DOHH2 (cell line): ENCODE measurements around the gene GRIA1.

Experiments
- H3F3A ChIP-seq: fragments of 200-600 bp; sonication (generic), shearing (Covaris generic); 2 replicates; pipeline ENCODE4 v1.6.0; 2016; ENCODE audit warnings: antibody characterized with exemption, mild to moderate bottlenecking; ENCODE audit not compliant: control insufficient read depth, insufficient read depth
- H3K27ac ChIP-seq: fragments of 200-600 bp; sonication (generic); 2 replicates; pipeline ENCODE4 v1.5.1; 2014; ENCODE audit warnings: low read depth, mild to moderate bottlenecking, low read length, moderate library complexity
- H3K27me3 ChIP-seq: fragments of 200-600 bp; sonication (generic); 2 replicates; pipeline ENCODE4 v1.6.1; 2014; ENCODE audit warnings: mild to moderate bottlenecking, low read length, mixed read lengths; ENCODE audit not compliant: control insufficient read depth
- H3K36me3 ChIP-seq: fragments of 200-600 bp; sonication (generic); 2 replicates; pipeline ENCODE4 v1.6.1; 2014; ENCODE audit warnings: mild to moderate bottlenecking, low read length, moderate library complexity, mixed read lengths; ENCODE audit not compliant: control insufficient read depth
- H3K4me1 ChIP-seq: fragments of 200-600 bp; sonication (generic); 2 replicates; pipeline ENCODE4 v1.6.1; 2014; ENCODE audit warnings: mild to moderate bottlenecking, low read length, mixed read lengths; ENCODE audit not compliant: control insufficient read depth
- H3K4me2 ChIP-seq: fragments of 200-600 bp; sonication (generic); 2 replicates; pipeline ENCODE4 v1.6.0; 2014; ENCODE audit warnings: mild to moderate bottlenecking, low read length, moderate library complexity
- H3K4me3 ChIP-seq: fragments of 200-600 bp; sonication (generic); 2 replicates; pipeline ENCODE4 v1.5.1; 2014; ENCODE audit warnings: mild to moderate bottlenecking, low read length, mixed read lengths
- H3K79me2 ChIP-seq: fragments of 200-600 bp; sonication (generic); 2 replicates; pipeline ENCODE4 v1.6.1; 2014; ENCODE audit warnings: mild to moderate bottlenecking, low read length, mixed read lengths; ENCODE audit not compliant: control insufficient read depth
- H3K9me2 ChIP-seq: fragments of 200-600 bp; sonication (generic); replicated peaks from 2 replicates; pipeline ENCODE4 v1.6.1; 2014; ENCODE audit warnings: mild to moderate bottlenecking, low read length, mixed read lengths; ENCODE audit not compliant: control insufficient read depth
- H3K9me3 ChIP-seq: fragments of 200-600 bp; sonication (generic); 2 replicates; pipeline ENCODE4 v1.6.1; 2014; ENCODE audit warnings: antibody characterized with exemption, low read length, mixed read lengths; ENCODE audit not compliant: control insufficient read depth, insufficient read depth
- H4K20me1 ChIP-seq: fragments of 200-600 bp; sonication (generic); 2 replicates; pipeline ENCODE4 v1.6.0; 2014; ENCODE audit warnings: low read depth, mild to moderate bottlenecking, antibody characterized with exemption, low read length, moderate library complexity; ENCODE audit not compliant: control insufficient read depth, insufficient read depth
- EZH2phosphoT487 ChIP-seq: fragments of 200-600 bp; sonication (generic); IDR thresholded peaks from 2 replicates; pipeline ENCODE4 v1.6.1; 2017; ENCODE audit warnings: borderline replicate concordance, mild to moderate bottlenecking, antibody characterized with exemption, low read length, moderate library complexity, mixed read lengths
- TF ChIP-seq, protein P1 (sequence below): fragments of 200-600 bp; sonication (generic); IDR thresholded peaks from one replicate; pipeline ENCODE4 v1.5.1; 2014; ENCODE audit warnings: antibody characterized with exemption, mild to moderate bottlenecking, low read depth, low read length; ENCODE audit not compliant: poor library complexity, severe bottlenecking

The GRIA1 gene

DNA sequence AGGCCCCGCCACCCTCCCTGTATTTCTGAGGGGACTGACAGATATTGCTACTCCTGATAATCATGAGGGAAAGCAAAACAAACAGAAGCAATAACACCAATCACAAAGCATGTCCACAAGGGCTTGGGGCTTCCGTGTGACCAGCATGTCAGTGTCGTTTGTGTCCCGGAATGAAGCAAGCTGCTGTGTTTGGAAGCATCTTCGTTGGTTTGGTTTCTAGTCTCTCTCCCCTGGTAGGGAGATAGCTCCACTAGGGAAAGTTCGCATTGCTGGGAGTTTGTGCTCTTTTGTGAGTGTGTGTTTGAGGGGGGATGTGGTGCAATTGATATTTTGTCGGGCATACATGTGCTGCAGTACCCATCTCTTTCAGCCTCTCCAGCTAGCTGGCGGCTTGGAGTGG is 1.4 kb downstream of the GRIA1 start:
- H4K20me1 ChIP-seq = no peaks in the 10 kb centered on the region
- no peak overlapping the region for H3K4me3 ChIP-seq
- no peaks in the 10 kb centered on the region for H3K9me3 ChIP-seq
- TF ChIP-seq EZH2phosphoT487 = no peak
- TF ChIP-seq, protein P1, sequence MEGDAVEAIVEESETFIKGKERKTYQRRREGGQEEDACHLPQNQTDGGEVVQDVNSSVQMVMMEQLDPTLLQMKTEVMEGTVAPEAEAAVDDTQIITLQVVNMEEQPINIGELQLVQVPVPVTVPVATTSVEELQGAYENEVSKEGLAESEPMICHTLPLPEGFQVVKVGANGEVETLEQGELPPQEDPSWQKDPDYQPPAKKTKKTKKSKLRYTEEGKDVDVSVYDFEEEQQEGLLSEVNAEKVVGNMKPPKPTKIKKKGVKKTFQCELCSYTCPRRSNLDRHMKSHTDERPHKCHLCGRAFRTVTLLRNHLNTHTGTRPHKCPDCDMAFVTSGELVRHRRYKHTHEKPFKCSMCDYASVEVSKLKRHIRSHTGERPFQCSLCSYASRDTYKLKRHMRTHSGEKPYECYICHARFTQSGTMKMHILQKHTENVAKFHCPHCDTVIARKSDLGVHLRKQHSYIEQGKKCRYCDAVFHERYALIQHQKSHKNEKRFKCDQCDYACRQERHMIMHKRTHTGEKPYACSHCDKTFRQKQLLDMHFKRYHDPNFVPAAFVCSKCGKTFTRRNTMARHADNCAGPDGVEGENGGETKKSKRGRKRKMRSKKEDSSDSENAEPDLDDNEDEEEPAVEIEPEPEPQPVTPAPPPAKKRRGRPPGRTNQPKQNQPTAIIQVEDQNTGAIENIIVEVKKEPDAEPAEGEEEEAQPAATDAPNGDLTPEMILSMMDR = no peak
- no peaks in the 10 kb centered on the region for H3K36me3 ChIP-seq
- no peaks in the 10 kb centered on the region for H3K9me2 ChIP-seq
- H3K4me1 ChIP-seq = no peaks in the 10 kb centered on the region
- no peak overlapping the region for H3K4me2 ChIP-seq
- H3K27me3 ChIP-seq = peaks cover 11% of the 10 kb centered on the region
- H3F3A ChIP-seq = no peaks in the 10 kb centered on the region
- H3K27ac ChIP-seq = no peak overlapping the region
- no peaks in the 10 kb centered on the region for H3K79me2 ChIP-seq

DNA sequence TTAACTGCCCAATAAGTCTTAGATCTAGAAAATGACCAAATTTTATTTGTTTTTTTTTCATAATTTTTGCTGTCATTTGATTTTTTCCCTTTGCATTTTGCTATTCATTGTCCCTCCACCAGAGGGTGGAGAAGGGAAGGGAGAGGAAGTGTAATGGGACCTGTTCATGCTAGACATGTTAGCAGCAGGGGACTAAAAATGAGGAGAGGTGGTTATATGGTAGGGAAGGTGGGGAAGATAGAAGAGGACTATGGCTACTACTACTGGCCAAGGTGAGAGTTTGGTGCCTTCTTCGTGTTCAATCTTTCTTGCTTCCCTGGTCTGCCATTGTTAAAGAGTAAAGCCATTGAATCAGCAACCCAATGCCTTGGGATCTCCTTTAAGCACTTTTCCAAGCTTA is 6.4 kb downstream of the GRIA1 start:
- Histone ChIP-seq H3K4me3 (no peak overlapping the region), H3K4me1 (no peaks in the 10 kb centered on the region), H3K9me3 (no peaks in the 10 kb centered on the region), H4K20me1 (no peaks in the 10 kb centered on the region), H3K79me2 (no peaks in the 10 kb centered on the region), H3K27me3 (peaks cover 5% of the 10 kb centered on the region), H3K4me2 (no peak overlapping the region), H3K27ac (no peak overlapping the region), H3K36me3 (no peaks in the 10 kb centered on the region), H3K9me2 (no peaks in the 10 kb centered on the region), H3F3A (no peaks in the 10 kb centered on the region)
- TF ChIP-seq, protein P1 = peak; percentile 57
- TF ChIP-seq EZH2phosphoT487 = no peak

DNA sequence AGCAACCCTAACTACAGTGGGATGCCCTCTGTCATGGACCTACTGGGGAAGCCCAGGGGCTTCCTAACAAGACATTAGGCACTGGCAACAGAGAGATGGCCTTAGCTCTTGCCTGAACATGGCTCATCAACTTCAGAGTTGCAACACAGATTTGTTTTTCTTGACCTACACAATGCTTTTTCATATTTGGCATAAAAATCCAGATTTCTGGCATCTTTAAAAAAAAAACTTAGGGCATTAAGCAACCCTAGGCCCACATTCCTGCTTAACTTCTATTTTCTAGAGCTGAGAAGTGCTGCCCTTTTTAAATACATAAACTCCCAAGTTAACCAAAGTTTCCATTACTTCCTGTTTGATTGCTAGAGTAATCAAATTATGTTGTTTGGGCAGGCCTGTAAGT is 8.0 kb downstream of the GRIA1 start:
- Histone ChIP-seq H3K9me3 (no peaks in the 10 kb centered on the region), H3K4me2 (no peak overlapping the region), H4K20me1 (no peaks in the 10 kb centered on the region), H3K4me3 (no peak overlapping the region), H3K36me3 (no peaks in the 10 kb centered on the region), H3K9me2 (no peaks in the 10 kb centered on the region), H3K27ac (no peak overlapping the region), H3F3A (no peaks in the 10 kb centered on the region), H3K79me2 (no peaks in the 10 kb centered on the region), H3K4me1 (no peaks in the 10 kb centered on the region), H3K27me3 (no peaks in the 10 kb centered on the region)
- TF ChIP-seq EZH2phosphoT487 = no peak
- TF ChIP-seq, protein P1 = no peak

DNA sequence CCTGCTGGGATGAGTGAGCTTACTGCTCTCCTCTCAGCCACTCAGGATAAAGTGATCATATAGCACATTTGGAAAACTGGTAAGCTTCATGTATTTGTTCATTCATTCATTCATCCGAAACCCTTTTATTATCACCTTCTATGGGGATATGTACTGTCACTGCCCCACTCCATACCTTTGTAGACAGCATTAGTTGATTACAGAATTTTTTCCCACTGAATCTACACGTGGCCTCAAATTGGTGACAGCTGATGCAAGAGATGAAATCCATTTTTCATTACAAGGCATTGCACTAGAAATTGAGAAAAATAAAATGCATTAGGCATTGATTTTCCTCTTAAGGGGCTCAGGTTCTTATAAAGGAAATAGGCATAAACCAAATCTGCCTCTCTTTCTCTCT is 9.7 kb downstream of the GRIA1 start:
- Histone ChIP-seq H4K20me1 (no peaks in the 10 kb centered on the region), H3K36me3 (no peaks in the 10 kb centered on the region), H3K4me3 (no peak overlapping the region), H3K9me2 (no peaks in the 10 kb centered on the region), H3K9me3 (no peaks in the 10 kb centered on the region), H3K27ac (no peak overlapping the region), H3K4me1 (no peaks in the 10 kb centered on the region), H3K79me2 (no peaks in the 10 kb centered on the region), H3K27me3 (no peaks in the 10 kb centered on the region), H3K4me2 (no peak overlapping the region), H3F3A (no peaks in the 10 kb centered on the region)
- TF ChIP-seq, protein P1 = no peak
- no peak for TF ChIP-seq EZH2phosphoT487
